ENCODE results near the gene CELA2B.

GRCh38 chr1:15452216-15452615, 23.7 kb upstream of the CELA2B start:
- TF ChIP-seq CTCF (IDR thresholded peaks at IDR 0.05) (no peak), POLR2A (IDR thresholded peaks at IDR 0.05) (no peak), EP300 (IDR thresholded peaks at IDR 0.05) (no peak)
